Ascending aorta (tissue), 2 donors: Measurements from ENCODE around the gene NBPF6. TPM values are rescaled to one million over a fixed set of nuclear protein-coding genes. Genes with fewer than 3 reads are reported as not detected.
A peak's percentile ranks its signal among the peaks of the same experiment; 100 is the strongest.
"Not testable (repeated sequence)": the region's sequence is repeated elsewhere in the genome, so short reads cannot be mapped to it uniquely, and the experiment has no call there.

ENCODE experiments used
- DNase-seq, 2 donors: peaks; one replicate each; pipeline ENCODE4 v3.0.0-alpha.2; 2019; ENCODE audit warnings: low spot score in 2 of 2
- H3K27ac ChIP-seq, 2 donors: fragments of 200-600 bp; sonication (generic); one replicate each; pipeline ENCODE4 v1.5.1; 2016 to 2017; ENCODE audit warnings: mild to moderate bottlenecking in 1 of 2
- H3K27me3 ChIP-seq: fragments of 200-600 bp; sonication (generic); one replicate; pipeline ENCODE4 v1.5.1; 2017
- H3K36me3 ChIP-seq, 2 donors: fragments of 200-600 bp; sonication (generic); one replicate each; pipeline ENCODE4 v1.5.1; 2016
- H3K4me1 ChIP-seq, 2 donors: fragments of 200-600 bp; sonication (generic); one replicate each; pipeline ENCODE4 v1.5.1; 2016 to 2017; ENCODE audit warnings: mild to moderate bottlenecking in 1 of 2
- H3K4me3 ChIP-seq, 2 donors: fragments of 200-600 bp; sonication (generic); one replicate each; pipeline ENCODE4 v1.5.1; 2016 to 2017; ENCODE audit warnings: mild to moderate bottlenecking in 1 of 2
- H3K9me3 ChIP-seq, 2 donors: fragments of 200-600 bp; sonication (generic); one replicate each; pipeline ENCODE4 v1.5.1; 2016
- intact Hi-C: fragments of 100-400 bp; cut with DNase I; formaldehyde crosslinking; loops from one replicate; pipeline ENCODE4 v1.15.1; 2023
- total RNA-seq: library from RNA; depleted of rRNA; stranded (reverse); fragments of >200 nt; gene quantifications from one replicate; pipeline ENCODE4 v1.1.0, GENCODE V29; 2016
- TF ChIP-seq, protein P1 (sequence below), 3 experiments: fragments of 200-600 bp in 2 of 3; fragments of 450-650 bp in 1 of 3; sonication (generic) in 2 of 3; IDR thresholded peaks; one replicate each; pipeline ENCODE4 v1.5.1; 2016 to 2019; ENCODE audit warnings: antibody characterized with exemption in 3 of 3, mild to moderate bottlenecking in 1 of 3, moderate library complexity in 1 of 3

The NBPF6 gene
- total RNA-seq, 1 donor from 2014 or later, result not detected

DNA sequence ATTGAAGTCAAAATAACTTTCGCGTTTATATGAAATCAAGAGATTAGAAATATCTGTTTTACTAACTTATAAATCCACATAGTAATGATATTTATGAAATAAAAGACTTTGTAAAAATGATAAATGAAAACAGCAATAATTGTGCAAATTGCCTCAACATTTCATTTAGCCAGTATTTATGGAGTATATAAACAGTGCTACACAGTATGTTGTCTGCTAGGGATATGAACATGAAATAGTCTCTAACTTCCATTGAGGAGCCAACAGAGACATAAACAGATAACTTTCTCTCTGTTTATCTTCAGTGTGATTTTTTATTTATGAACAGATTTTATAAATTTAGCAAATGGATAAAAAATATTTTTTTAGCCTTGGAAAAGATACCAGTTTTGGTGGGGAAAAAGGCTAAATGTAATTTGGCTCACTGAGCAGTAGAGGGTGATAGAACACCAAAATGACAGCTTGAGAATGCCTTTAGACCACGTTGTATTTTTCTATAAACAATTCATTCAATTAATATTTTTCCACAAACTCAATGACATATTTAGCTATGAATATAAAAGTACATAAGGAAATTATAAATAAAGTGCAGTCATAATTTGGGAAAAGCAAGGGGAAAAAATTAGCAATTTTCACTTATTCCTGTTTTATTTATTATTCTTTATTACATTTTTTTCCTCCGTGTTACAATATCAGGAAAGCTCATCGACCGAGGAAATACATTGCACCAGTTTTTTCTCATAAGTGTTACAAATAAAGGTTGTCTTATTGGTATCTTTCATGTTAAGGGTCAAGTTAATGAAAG lies 62.3 kb downstream of the NBPF6 start:
- H3K36me3 ChIP-seq, result no peaks in the 10 kb centered on the region
- H3K4me3 ChIP-seq, result no peak overlapping the region
- intact Hi-C loops, result loop anchor here (1.0 to 2.0 kb wide), 2 partner anchors 44 to 132 kb away; no protein-coding TSS in a partner anchor
- no peak for DNase-seq
- no peak overlapping the region for H3K27ac ChIP-seq
- no peaks in the 10 kb centered on the region for H3K27me3 ChIP-seq
- TF ChIP-seq, protein P1, sequence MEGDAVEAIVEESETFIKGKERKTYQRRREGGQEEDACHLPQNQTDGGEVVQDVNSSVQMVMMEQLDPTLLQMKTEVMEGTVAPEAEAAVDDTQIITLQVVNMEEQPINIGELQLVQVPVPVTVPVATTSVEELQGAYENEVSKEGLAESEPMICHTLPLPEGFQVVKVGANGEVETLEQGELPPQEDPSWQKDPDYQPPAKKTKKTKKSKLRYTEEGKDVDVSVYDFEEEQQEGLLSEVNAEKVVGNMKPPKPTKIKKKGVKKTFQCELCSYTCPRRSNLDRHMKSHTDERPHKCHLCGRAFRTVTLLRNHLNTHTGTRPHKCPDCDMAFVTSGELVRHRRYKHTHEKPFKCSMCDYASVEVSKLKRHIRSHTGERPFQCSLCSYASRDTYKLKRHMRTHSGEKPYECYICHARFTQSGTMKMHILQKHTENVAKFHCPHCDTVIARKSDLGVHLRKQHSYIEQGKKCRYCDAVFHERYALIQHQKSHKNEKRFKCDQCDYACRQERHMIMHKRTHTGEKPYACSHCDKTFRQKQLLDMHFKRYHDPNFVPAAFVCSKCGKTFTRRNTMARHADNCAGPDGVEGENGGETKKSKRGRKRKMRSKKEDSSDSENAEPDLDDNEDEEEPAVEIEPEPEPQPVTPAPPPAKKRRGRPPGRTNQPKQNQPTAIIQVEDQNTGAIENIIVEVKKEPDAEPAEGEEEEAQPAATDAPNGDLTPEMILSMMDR (IDR thresholded peaks at IDR 0.05), result peak; percentile 68 to 87 (median 81)
- no peaks in the 10 kb centered on the region for H3K9me3 ChIP-seq
- no peaks in the 10 kb centered on the region for H3K4me1 ChIP-seq

DNA sequence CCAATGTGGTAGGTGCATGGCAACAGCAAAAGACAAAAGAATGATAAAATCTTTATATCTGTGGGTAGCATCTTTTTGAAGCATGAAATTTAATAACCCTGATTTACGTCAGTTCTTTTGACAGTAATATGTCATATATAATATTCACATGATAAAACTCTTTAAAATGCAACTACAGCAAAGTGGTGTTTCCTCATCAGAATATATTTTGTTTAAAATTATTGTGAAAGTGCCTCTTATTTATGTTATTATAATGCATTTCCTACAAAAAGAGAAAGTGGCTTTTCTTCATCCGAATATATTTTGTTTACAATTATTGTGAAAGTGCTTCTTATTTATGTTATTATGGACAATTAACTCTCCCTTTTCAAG lies 62.9 kb downstream of the NBPF6 start:
- H3K4me1 ChIP-seq, result no peaks in the 10 kb centered on the region
- H3K9me3 ChIP-seq, result no peaks in the 10 kb centered on the region
- H3K4me3 ChIP-seq, result no peak overlapping the region
- no peaks in the 10 kb centered on the region for H3K36me3 ChIP-seq
- no peaks in the 10 kb centered on the region for H3K27me3 ChIP-seq
- DNase-seq, result no peak
- TF ChIP-seq, protein P1 (IDR thresholded peaks at IDR 0.05), result no peak
- intact Hi-C loops, result loop anchor here (2.0 kb wide), 1 partner anchor 44 kb away; no protein-coding TSS in a partner anchor
- H3K27ac ChIP-seq, result no peak overlapping the region

DNA sequence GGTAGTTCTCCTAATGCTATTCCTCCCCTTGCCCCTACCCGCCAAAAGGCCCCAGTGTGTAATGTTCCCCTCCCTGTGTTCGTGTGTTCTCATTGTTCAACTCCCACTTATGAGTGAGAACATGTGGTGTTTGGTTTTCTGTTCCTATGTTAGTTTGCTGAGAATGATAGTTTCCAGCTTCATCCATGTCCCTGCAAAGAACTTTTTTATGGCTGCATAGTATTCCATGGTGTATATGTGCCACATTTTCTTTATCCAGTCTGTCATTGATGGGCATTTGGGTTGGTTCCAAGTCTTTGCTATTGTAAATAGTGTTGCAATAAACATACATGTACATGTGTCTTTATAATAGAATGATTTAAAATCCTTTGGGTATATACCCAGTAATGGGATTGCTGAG lies 63.8 kb downstream of the NBPF6 start:
- not testable (repeated sequence) for H3K27ac ChIP-seq, H3K9me3 ChIP-seq, DNase-seq, H3K27me3 ChIP-seq, H3K36me3 ChIP-seq, H3K4me1 ChIP-seq, H3K4me3 ChIP-seq
- intact Hi-C loops, result loop anchor here (2.0 kb wide), 1 partner anchor 43 kb away; no protein-coding TSS in a partner anchor

DNA sequence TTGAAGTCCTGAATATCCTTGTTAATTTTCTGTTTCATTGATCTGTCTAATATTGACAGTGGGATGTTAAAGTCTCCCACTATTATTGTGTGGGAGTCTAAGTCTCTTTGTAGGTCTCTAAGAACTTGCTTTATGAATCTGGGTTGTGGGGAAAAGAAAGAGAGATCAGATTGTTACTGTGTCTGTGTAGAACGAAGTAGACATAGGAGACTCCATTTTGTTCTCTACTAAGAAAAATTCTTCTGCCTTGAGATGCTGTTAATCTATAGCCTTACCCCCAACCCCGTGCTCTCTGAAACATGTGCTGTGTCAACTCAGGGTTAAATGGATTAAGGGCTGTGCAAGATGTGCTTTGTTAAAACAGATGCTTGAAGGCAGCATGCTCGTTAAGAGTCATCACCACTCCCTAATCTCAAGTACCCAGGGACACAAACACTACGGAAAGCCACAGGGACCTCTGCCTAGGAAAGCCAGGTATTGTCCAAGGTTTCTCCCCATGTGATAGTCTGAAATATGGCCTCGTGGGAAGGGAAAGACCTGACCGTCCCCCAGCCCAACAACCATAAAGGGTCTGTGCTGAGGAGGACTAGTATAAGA lies 67.3 kb downstream of the NBPF6 start:
- DNase-seq, H3K4me1 ChIP-seq, intact Hi-C loops, H3K9me3 ChIP-seq, H3K36me3 ChIP-seq, H3K27ac ChIP-seq, H3K27me3 ChIP-seq, H3K4me3 ChIP-seq: not testable (repeated sequence)

Other genes starting within 250 kb of the NBPF6 start
- gene SLC25A24, start 250.0 kb upstream of the NBPF6 start, total RNA-seq, result 7.0 TPM
- gene NBPF4, start 206.3 kb upstream of the NBPF6 start, total RNA-seq, result not detected
- 9.6 TPM for gene EEIG2, start 109.8 kb downstream of the NBPF6 start, total RNA-seq
- not detected for gene HENMT1, start 210.8 kb downstream of the NBPF6 start, total RNA-seq
- 9.0 TPM for gene PRPF38B, start 242.0 kb downstream of the NBPF6 start, total RNA-seq